A673 (cell line): ENCODE data around the gene SPO11. TPM values are rescaled to one million over a fixed set of nuclear protein-coding genes. Genes with fewer than 3 reads are reported as not detected.

Experiments
- BruUV-seq: library from RNA; stranded (reverse); fragments of 400-500 nt; replicated peaks from 2 replicates; lab custom pipeline; 2021; lab: Mats Ljungman, UMichigan
- CTCF ChIA-PET: fragments of 300-600 bp; sonication (Branson Sonifier 250); formaldehyde crosslinking; loops from one replicate; lab custom pipeline; 2022; ENCODE audit warnings: antibody characterized with exemption; lab: Charles Lee
- POLR2A ChIA-PET: fragments of 300-600 bp; sonication (Branson Sonifier 250); formaldehyde crosslinking; loops from one replicate; lab custom pipeline; 2022; ENCODE audit warnings: antibody characterized with exemption; ENCODE audit not compliant: low non-redundant PET; lab: Charles Lee
- DNase-seq: peaks from one replicate; pipeline ENCODE4 v3.0.0-alpha.2; 2015; ENCODE audit warnings: low spot score
- H3K27ac ChIP-seq: fragments of 200-600 bp; sonication (generic); 2 replicates; pipeline ENCODE4 v1.5.1; 2016; ENCODE audit warnings: mixed run types, low read depth, mild to moderate bottlenecking, mixed read lengths, antibody characterized with exemption, low read length; ENCODE audit not compliant: poor library complexity, severe bottlenecking
- H3K27me3 ChIP-seq: fragments of 200-600 bp; sonication (generic); replicated peaks from 2 replicates; pipeline ENCODE4 v1.6.1; 2017; ENCODE audit warnings: mixed run types, low read depth, mild to moderate bottlenecking, mixed read lengths, antibody characterized with exemption, low read length; ENCODE audit not compliant: insufficient read depth, poor library complexity
- H3K36me3 ChIP-seq: fragments of 200-600 bp; sonication (generic); 2 replicates; pipeline ENCODE4 v1.6.1; 2016; ENCODE audit warnings: mixed run types, mild to moderate bottlenecking, mixed read lengths, antibody characterized with exemption, low read length; ENCODE audit not compliant: insufficient read depth, poor library complexity, severe bottlenecking
- H3K4me1 ChIP-seq: fragments of 200-600 bp; sonication (generic); 2 replicates; pipeline ENCODE4 v1.6.1; 2017; ENCODE audit warnings: mixed run types, mild to moderate bottlenecking, mixed read lengths, antibody characterized with exemption, low read length; ENCODE audit not compliant: insufficient read depth, poor library complexity, severe bottlenecking
- H3K4me3 ChIP-seq: fragments of 200-600 bp; sonication (generic); 2 replicates; pipeline ENCODE4 v1.5.1; 2016; ENCODE audit warnings: low read depth, mixed run types, mild to moderate bottlenecking, mixed read lengths, low read length; ENCODE audit not compliant: poor library complexity, severe bottlenecking
- H3K9me3 ChIP-seq: fragments of 200-600 bp; sonication (generic); 2 replicates; pipeline ENCODE4 v1.6.1; 2016; ENCODE audit warnings: mixed run types, low read depth, mild to moderate bottlenecking, mixed read lengths, antibody characterized with exemption, low read length; ENCODE audit not compliant: poor library complexity, severe bottlenecking
- CTCF ChIP-seq: fragments of 300-800, 200-600 bp; sonication (generic); conservative IDR thresholded peaks from 2 replicates; pipeline ENCODE4 v1.5.1; 2017; ENCODE audit warnings: low read depth, mild to moderate bottlenecking, antibody characterized with exemption, low read length, moderate library complexity, mixed read lengths
- EZH2 ChIP-seq: fragments of 200-600 bp; sonication (generic); IDR thresholded peaks from 2 replicates; pipeline ENCODE4 v1.6.1; 2017; ENCODE audit warnings: borderline replicate concordance, low read depth, mild to moderate bottlenecking, mixed read lengths, antibody characterized with exemption, low read length; ENCODE audit not compliant: poor library complexity, severe bottlenecking
- intact Hi-C: fragments of 100-400 bp; cut with micrococcal nuclease; formaldehyde crosslinking; loops from one replicate; pipeline ENCODE4 v1.10.0; 2022; ENCODE audit not compliant: unreplicated experiment
- total RNA-seq: library from RNA; stranded (reverse); gene quantifications from 2 replicates; pipeline ENCODE4 v1.2.3, GENCODE V29; 2021

The SPO11 gene
- total RNA-seq, 1 experiment from 2014 or later: not detected

GRCh38 chr20:57320358-57320757 is 9.2 kb upstream of the SPO11 start:
- BruUV-seq: no TSS peak
- Histone ChIP-seq H3K4me1 (no peaks in the 10 kb centered on the region), H3K9me3 (no peaks in the 10 kb centered on the region), H3K27ac (no peak overlapping the region), H3K27me3 (peaks cover 3% of the 10 kb centered on the region), H3K4me3 (no peak overlapping the region), H3K36me3 (no peaks in the 10 kb centered on the region)
- POLR2A ChIA-PET: no interaction called here
- no peak for TF ChIP-seq EZH2
- TF ChIP-seq CTCF: no peak
- intact Hi-C loops: no loop called here
- CTCF ChIA-PET: no interaction called here
- DNase-seq: no peak

DNA sequence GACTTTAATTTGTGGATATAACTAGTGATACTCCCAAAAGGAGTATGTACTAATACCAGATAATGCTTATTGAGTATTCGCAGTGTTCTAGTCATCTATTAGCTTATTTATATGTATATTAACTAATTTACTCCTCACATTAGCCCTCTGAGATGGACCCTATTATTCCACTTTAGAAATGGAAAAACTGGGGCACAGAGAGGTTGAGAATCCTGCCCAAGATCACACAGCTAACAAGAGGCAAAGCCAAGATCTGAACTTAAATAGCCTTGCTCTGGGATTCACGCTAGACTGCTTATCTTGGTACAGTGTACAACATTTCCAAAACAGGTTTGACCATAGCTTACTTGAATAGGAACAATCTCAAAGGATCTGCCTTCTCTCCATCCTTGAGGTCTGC is 8.5 kb upstream of the SPO11 start:
- CTCF ChIA-PET: no interaction called here
- H3K27me3 ChIP-seq: peaks cover 3% of the 10 kb centered on the region
- intact Hi-C loops: no loop called here
- H3K9me3 ChIP-seq: no peaks in the 10 kb centered on the region
- TF ChIP-seq CTCF (no peak), EZH2 (no peak)
- POLR2A ChIA-PET: no interaction called here
- H3K36me3 ChIP-seq: no peaks in the 10 kb centered on the region
- DNase-seq: no peak
- no peak overlapping the region for H3K4me3 ChIP-seq
- no peaks in the 10 kb centered on the region for H3K4me1 ChIP-seq
- no peak overlapping the region for H3K27ac ChIP-seq
- no TSS peak for BruUV-seq

DNA sequence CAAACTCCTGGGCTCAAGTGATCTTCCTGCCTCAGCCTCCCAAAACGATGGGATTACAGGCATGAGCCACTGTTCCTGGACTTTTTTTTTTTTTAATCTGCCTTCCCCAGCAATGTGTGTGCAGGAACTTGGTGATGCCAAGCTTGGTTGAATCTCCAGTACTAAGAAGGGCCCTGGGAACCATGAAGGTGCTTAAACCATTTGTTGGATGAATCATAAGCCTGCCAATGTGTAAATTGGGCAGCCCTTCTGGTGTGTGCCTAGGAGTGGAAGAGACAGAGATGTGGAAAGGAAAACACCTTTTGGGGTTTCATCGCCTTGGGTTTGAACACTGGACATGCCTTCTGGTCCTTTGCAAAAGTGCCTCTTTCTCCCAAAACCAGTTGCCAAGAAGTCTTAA is 7.1 kb upstream of the SPO11 start:
- intact Hi-C loops: no loop called here
- Histone ChIP-seq H3K9me3 (no peaks in the 10 kb centered on the region), H3K27ac (no peak overlapping the region), H3K36me3 (no peaks in the 10 kb centered on the region), H3K4me1 (no peaks in the 10 kb centered on the region), H3K4me3 (no peak overlapping the region), H3K27me3 (peaks cover 3% of the 10 kb centered on the region)
- TF ChIP-seq EZH2 (no peak), CTCF (no peak)
- DNase-seq: no peak
- POLR2A ChIA-PET: no interaction called here
- CTCF ChIA-PET: no interaction called here
- BruUV-seq: no TSS peak
